ENCODE results near the gene IL3RA.
"Not testable (repeated sequence)": the region's sequence is repeated elsewhere in the genome, so short reads cannot be mapped to it uniquely, and the experiment has no call there.

The IL3RA gene

DNA sequence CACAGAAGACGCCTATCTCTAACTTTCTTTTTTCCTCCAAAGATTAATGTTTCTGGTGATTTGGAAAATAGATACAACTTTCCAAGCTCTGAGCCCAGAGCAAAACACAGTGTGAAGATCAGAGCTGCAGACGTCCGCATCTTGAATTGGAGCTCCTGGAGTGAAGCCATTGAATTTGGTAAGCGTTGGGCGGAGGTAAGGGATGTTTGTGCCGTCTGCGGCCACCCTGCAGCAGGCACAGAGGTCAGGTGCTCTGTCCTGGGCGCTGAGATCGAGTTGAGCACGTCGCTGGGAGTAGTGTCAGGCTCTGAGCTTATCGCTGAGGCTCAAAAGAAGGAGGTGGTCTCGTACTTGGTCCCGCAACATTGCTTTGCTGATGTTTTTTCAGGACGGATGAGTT is 36.1 kb upstream of the IL3RA start:
- no peak overlapping the region for H3K4me3 ChIP-seq (ENCODE audit: low read length)
- no peak for DNase-seq (ENCODE audit: low read depth)
- TF ChIP-seq, protein P1, sequence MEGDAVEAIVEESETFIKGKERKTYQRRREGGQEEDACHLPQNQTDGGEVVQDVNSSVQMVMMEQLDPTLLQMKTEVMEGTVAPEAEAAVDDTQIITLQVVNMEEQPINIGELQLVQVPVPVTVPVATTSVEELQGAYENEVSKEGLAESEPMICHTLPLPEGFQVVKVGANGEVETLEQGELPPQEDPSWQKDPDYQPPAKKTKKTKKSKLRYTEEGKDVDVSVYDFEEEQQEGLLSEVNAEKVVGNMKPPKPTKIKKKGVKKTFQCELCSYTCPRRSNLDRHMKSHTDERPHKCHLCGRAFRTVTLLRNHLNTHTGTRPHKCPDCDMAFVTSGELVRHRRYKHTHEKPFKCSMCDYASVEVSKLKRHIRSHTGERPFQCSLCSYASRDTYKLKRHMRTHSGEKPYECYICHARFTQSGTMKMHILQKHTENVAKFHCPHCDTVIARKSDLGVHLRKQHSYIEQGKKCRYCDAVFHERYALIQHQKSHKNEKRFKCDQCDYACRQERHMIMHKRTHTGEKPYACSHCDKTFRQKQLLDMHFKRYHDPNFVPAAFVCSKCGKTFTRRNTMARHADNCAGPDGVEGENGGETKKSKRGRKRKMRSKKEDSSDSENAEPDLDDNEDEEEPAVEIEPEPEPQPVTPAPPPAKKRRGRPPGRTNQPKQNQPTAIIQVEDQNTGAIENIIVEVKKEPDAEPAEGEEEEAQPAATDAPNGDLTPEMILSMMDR (conservative IDR thresholded peaks at IDR 0.05; ENCODE audit: low read depth, low read length): no peak

DNA sequence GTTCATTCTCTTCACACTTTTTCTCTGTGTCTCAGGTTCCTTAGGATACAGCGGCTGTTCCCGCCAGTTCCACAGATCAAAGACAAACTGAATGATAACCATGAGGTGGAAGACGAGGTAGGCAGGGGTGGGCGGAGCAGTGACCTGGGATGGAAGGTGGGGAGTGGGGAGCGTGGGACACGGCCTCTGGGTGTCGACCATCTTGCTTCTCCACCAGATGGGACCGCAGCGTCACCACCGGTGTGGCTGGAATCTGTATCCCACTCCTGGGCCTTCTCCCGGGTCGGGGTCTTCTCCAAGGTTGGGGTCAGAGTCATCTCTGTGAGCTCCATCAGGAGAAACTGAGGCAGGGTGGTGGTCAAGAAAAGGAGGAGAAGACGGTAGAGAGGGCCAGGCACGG is 31.2 kb upstream of the IL3RA start:
- TF ChIP-seq, protein P1 (conservative IDR thresholded peaks at IDR 0.05; ENCODE audit: low read depth, low read length): no peak

GRCh38 chrX:1306909-1307625 is 29.5 kb upstream of the IL3RA start:
- H3K4me3 ChIP-seq (ENCODE audit: low read length): no peak overlapping the region
- TF ChIP-seq, protein P1 (conservative IDR thresholded peaks at IDR 0.05; ENCODE audit: low read depth, low read length): no peak
- DNase-seq (ENCODE audit: low read depth): no peak

More for the DNA sequence above, 31.2 kb upstream of the IL3RA start:
- H3K4me3 ChIP-seq (ENCODE audit: low read length): no peak overlapping the region
- no peak for DNase-seq (ENCODE audit: low read depth)

GRCh38 chrX:1307626-1308340 is 28.8 kb upstream of the IL3RA start:
- no peak overlapping the region for H3K4me3 ChIP-seq (ENCODE audit: low read length)
- TF ChIP-seq, protein P1 (conservative IDR thresholded peaks at IDR 0.05; ENCODE audit: low read depth, low read length): no peak
- DNase-seq (ENCODE audit: low read depth): no peak

- no peak for DNase-seq (ENCODE audit: low read depth)
- H3K4me3 ChIP-seq (ENCODE audit: low read length): no peak overlapping the region
- TF ChIP-seq, protein P1 (conservative IDR thresholded peaks at IDR 0.05; ENCODE audit: low read depth, low read length): no peak
These were observed 28.1 kb upstream of the IL3RA start for GRCh38 chrX:1308476-1308875.

GRCh38 chrX:1308917-1309316 is 27.7 kb upstream of the IL3RA start:
- H3K4me3 ChIP-seq (ENCODE audit: low read length); DNase-seq (ENCODE audit: low read depth): not testable (repeated sequence)

- no peak for DNase-seq (ENCODE audit: low read depth)
- no peak overlapping the region for H3K4me3 ChIP-seq (ENCODE audit: low read length)
- TF ChIP-seq, protein P1 (conservative IDR thresholded peaks at IDR 0.05; ENCODE audit: low read depth, low read length): no peak
These were observed 22.8 kb upstream of the IL3RA start for GRCh38 chrX:1313788-1314187.
